ENCODE data around the gene ARHGEF28.

DNA sequence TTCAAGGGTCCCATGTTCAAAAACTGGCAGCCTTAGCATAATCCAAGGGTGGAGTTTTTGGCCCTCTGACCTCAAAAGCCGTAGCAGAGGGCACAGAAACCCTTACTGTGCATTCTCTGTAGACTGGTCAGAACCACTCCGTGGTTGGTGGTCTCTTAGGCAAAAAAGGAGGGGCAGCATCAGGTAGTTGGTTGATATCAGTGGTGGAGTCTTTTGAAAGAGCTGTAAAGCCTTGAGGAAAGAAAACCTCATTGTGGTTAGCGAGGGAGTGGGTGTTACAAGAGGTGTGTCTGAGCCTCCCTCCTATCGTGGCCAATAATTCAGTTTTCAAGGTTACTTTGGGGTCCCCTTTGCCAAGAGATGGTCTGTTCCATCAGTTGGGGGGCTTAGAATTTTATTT, 40.9 kb downstream of the ARHGEF28 start:
- no peak for TF ChIP-seq EZH2 (IDR thresholded peaks at IDR 0.05; ENCODE audit: borderline replicate concordance, insufficient read depth, low read depth, low read length, poor library complexity, severe bottlenecking)
- no peak for TF ChIP-seq CTCF (IDR thresholded peaks at IDR 0.05)

Data from B cell (primary cell).